Left ventricle myocardium inferior (tissue), 1 donor: Measurements from ENCODE around the gene DPT. TPM values are rescaled to one million over a fixed set of nuclear protein-coding genes. Genes with fewer than 3 reads are reported as not detected.

ENCODE experiments used
- DNase-seq: peaks from one replicate; pipeline ENCODE4 v3.0.0-alpha.2; 2020
- H3K27ac ChIP-seq: fragments of 200-600 bp; replicated peaks from 2 replicates; pipeline ENCODE4 v1.8.0; 2021
- H3K27me3 ChIP-seq: fragments of 200-600 bp; 2 replicates; pipeline ENCODE4 v1.8.0; 2021; ENCODE audit warnings: low read depth
- H3K36me3 ChIP-seq: fragments of 200-600 bp; 2 replicates; pipeline ENCODE4 v1.8.0; 2021
- H3K4me1 ChIP-seq: fragments of 200-600 bp; 2 replicates; pipeline ENCODE4 v1.8.0; 2021
- H3K4me3 ChIP-seq: fragments of 200-600 bp; 2 replicates; pipeline ENCODE4 v1.8.0; 2021; ENCODE audit warnings: mild to moderate bottlenecking, moderate library complexity
- H3K9me3 ChIP-seq: fragments of 200-600 bp; replicated peaks from 2 replicates; pipeline ENCODE4 v1.8.0; 2021
- intact Hi-C: fragments of 100-400 bp; cut with micrococcal nuclease; formaldehyde crosslinking; loops from one replicate; pipeline ENCODE4 v1.11.0; 2022
- total RNA-seq: library from RNA; stranded (reverse); fragmentation: NEBNext Ultra II Directional; extraction: Animal tissue kit (Norgen Biotek cat#: 25700); gene quantifications from one replicate; pipeline ENCODE4 v1.2.1, GENCODE V29; 2021
- TF ChIP-seq, protein P1 (sequence below): fragments of 200-600 bp; IDR thresholded peaks from 2 replicates; pipeline ENCODE4 v1.8.0; 2021; ENCODE audit warnings: antibody characterized with exemption, mild to moderate bottlenecking, borderline replicate concordance
- donor health status: DM: no; HTN: yes; CAD: no; lungs with severe emphysema.

The DPT gene
- total RNA-seq, 1 donor from 2014 or later = 45.6 TPM

DNA sequence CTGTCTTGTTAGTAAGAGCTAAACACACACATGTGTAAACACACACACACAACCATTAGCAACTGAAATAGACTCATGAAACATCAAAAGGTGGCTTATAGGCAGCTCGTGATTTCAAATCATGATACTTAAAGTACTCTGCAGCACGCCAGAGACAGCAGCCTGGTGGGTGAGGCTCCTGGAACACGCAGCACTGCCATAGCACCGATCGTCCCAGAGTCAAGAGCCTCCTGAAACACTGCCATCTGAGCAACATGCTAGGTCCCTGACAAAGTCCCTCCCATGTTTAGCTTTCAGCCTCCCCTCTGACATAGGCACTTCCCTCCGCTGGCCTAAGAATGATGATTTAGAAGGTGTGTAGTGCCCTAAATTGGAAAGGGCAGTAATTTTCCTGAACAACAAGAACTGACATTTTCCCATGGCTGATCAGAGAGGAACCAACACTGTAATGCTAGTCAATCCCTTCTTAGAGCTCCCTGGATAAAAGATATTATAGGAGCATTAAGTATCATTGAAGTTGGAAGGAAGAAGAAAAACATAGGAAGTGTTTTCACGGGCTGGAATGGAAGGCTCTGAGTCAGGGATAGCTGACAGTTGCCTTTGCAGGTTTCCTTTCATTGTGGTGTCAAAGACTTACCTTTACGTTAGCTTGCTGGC, 14.1 kb upstream of the DPT start:
- TF ChIP-seq, protein P1, sequence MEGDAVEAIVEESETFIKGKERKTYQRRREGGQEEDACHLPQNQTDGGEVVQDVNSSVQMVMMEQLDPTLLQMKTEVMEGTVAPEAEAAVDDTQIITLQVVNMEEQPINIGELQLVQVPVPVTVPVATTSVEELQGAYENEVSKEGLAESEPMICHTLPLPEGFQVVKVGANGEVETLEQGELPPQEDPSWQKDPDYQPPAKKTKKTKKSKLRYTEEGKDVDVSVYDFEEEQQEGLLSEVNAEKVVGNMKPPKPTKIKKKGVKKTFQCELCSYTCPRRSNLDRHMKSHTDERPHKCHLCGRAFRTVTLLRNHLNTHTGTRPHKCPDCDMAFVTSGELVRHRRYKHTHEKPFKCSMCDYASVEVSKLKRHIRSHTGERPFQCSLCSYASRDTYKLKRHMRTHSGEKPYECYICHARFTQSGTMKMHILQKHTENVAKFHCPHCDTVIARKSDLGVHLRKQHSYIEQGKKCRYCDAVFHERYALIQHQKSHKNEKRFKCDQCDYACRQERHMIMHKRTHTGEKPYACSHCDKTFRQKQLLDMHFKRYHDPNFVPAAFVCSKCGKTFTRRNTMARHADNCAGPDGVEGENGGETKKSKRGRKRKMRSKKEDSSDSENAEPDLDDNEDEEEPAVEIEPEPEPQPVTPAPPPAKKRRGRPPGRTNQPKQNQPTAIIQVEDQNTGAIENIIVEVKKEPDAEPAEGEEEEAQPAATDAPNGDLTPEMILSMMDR = no peak
- Histone ChIP-seq H3K4me1 (peaks cover 15% of the 10 kb centered on the region), H3K4me3 (no peak overlapping the region), H3K9me3 (no peaks in the 10 kb centered on the region), H3K36me3 (no peaks in the 10 kb centered on the region), H3K27me3 (no peaks in the 10 kb centered on the region), H3K27ac (peak overlapping the region; percentile 13)
- peak; percentile 27 for DNase-seq
- intact Hi-C loops = no loop called here

DNA sequence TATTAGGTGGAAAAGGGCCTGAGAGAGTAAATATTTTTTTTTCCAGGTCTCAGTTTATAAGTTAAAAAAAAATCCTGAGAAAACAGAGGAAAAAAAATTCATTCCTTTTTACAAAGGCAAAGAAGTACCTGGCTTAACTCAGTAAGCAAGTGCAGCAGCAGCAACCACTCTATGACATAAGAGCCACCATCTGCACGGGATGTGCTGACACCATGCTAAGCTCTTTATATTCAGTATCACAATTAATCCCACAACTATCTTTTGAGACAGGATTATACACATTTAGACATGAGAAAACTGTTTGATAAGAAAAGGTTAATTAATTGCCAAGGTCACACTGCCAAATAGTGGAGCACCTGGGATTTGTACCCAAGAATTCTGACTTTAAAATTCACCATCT, 13.4 kb upstream of the DPT start:
- Histone ChIP-seq H3K4me3 (no peak overlapping the region), H3K36me3 (no peaks in the 10 kb centered on the region), H3K27ac (peak overlapping the region; percentile 13), H3K9me3 (no peaks in the 10 kb centered on the region), H3K27me3 (no peaks in the 10 kb centered on the region), H3K4me1 (peaks cover 22% of the 10 kb centered on the region)
- no peak for DNase-seq
- intact Hi-C loops = no loop called here
- TF ChIP-seq, protein P1 = no peak

DNA sequence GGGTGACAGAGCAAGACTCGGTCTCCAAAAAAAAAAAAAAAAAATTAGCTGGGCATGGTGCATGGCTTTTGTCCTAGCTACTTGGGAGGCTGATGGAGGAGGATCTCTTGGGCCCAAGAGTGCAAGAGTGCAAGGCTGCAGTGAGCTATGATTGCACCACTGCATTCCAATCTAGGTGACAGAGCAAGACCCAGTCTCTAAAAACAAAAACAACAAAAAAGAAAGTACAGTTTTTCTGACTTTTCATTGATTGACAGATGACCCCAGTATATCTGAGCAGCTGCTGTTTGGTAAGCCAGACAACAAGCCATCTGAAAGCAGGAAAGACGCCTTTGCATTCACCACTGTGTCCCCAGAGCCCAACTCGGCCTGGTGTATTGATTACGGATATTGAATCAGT, 10.9 kb upstream of the DPT start:
- Histone ChIP-seq H3K4me3 (no peak overlapping the region), H3K27ac (no peak overlapping the region), H3K9me3 (no peaks in the 10 kb centered on the region), H3K27me3 (no peaks in the 10 kb centered on the region), H3K36me3 (no peaks in the 10 kb centered on the region), H3K4me1 (peaks cover 29% of the 10 kb centered on the region)
- TF ChIP-seq, protein P1 = no peak
- no peak for DNase-seq
- intact Hi-C loops = no loop called here

DNA sequence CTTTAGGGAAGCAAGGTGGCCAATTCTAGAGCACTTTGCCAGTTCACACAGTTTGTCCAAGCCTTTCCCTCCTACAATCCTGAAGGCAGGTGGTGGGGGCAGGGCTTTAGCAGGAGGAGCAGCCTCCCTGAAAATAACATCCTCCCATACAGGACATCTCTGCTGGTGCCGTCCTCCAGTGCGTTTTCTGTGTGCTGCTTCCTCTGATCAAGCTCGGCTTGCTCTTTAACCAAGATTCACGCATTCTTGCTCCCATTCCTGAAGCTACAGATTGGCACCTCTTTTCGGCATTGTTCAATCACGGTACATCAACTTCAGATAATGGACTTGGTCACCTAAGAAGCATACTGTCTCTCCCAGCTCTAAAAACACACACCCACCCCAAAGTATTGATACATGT, 7.5 kb upstream of the DPT start:
- TF ChIP-seq, protein P1 = no peak
- Histone ChIP-seq H3K27ac (no peak overlapping the region), H3K4me3 (no peak overlapping the region), H3K4me1 (peaks cover 32% of the 10 kb centered on the region), H3K9me3 (no peaks in the 10 kb centered on the region), H3K27me3 (no peaks in the 10 kb centered on the region), H3K36me3 (no peaks in the 10 kb centered on the region)
- intact Hi-C loops = no loop called here
- no peak for DNase-seq

DNA sequence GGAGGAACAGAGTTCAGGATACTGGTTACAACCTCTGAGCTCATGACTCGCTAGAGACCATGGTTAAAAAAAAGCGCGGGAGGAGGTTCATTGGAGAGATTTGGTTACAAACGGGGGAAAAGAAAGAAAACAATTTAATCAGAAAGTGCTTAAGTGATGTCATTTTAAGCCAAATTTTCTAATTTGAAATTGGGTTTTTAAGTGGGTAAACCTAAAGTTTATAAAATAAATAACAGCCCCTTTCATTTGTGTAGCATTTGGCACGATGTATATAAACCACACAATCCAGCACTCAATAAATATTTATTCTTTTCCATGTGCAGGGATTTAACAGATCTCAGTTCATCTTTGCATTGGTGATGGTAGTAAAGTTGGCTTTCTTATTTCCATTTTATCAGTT, 7.0 kb upstream of the DPT start:
- H3K27me3 ChIP-seq = no peaks in the 10 kb centered on the region
- no peaks in the 10 kb centered on the region for H3K9me3 ChIP-seq
- DNase-seq = no peak
- intact Hi-C loops = no loop called here
- no peak overlapping the region for H3K4me3 ChIP-seq
- TF ChIP-seq, protein P1 = no peak
- peaks cover 32% of the 10 kb centered on the region for H3K4me1 ChIP-seq
- no peaks in the 10 kb centered on the region for H3K36me3 ChIP-seq
- no peak overlapping the region for H3K27ac ChIP-seq
